Thoracic aorta (tissue), 2 donors: ENCODE results near the gene CACNA2D1. TPM values are rescaled to one million over a fixed set of nuclear protein-coding genes. Genes with fewer than 3 reads are reported as not detected.

Experiments
- ATAC-seq: fragments of 150-250 bp; one replicate; pipeline ENCODE4 v1.8.0; 2017; ENCODE audit warnings: low read depth; ENCODE audit not compliant: insufficient number of reproducible peaks, low FRiP score
- DNase-seq: peaks from one replicate; pipeline ENCODE4 v3.0.0-alpha.2; 2020; ENCODE audit warnings: low spot score
- H3K27ac ChIP-seq, 2 donors: fragments of 200-600 bp; sonication (generic); 1 replicate in 1 of 2; 2 replicates in 1 of 2; pipeline ENCODE4 v1.5.1; 2016; ENCODE audit warnings: mild to moderate bottlenecking in 2 of 2, moderate library complexity in 2 of 2
- H3K27me3 ChIP-seq: fragments of 200-600 bp; sonication (generic); replicated peaks from 2 replicates; pipeline ENCODE4 v1.6.0; 2016; ENCODE audit warnings: mild to moderate bottlenecking; ENCODE audit not compliant: insufficient read depth
- H3K36me3 ChIP-seq: fragments of 200-600 bp; sonication (generic); one replicate; pipeline ENCODE4 v1.5.1; 2016
- H3K4me1 ChIP-seq, 2 donors: fragments of 200-600 bp; sonication (generic); 1 replicate in 1 of 2; 2 replicates in 1 of 2; pipeline versions ENCODE4 v1.5.1 to v1.6.0; 2016; ENCODE audit warnings: low read depth in 2 of 2, mild to moderate bottlenecking in 1 of 2; ENCODE audit not compliant: control insufficient read depth in 1 of 2
- H3K4me3 ChIP-seq: fragments of 200-600 bp; sonication (generic); 2 replicates; pipeline ENCODE4 v1.5.1; 2016; ENCODE audit warnings: mild to moderate bottlenecking
- H3K9me3 ChIP-seq: fragments of 200-600 bp; sonication (generic); 2 replicates; pipeline ENCODE4 v1.5.1; 2016
- CTCF ChIP-seq: fragments of 200-600 bp; sonication (generic); IDR thresholded peaks from one replicate; pipeline ENCODE4 v1.5.1; 2019; ENCODE audit warnings: antibody characterized with exemption
- total RNA-seq, 2 donors: library from RNA; depleted of rRNA; stranded (reverse); fragments of >200 nt; gene quantifications; one replicate each; pipeline versions ENCODE4 v1.1.0 to v1.2.3, GENCODE V29; 2016

CACNA2D1 gene
- total RNA-seq, 2 donors from 2014 or later: 44.4 to 44.7 TPM

- Histone ChIP-seq H3K27ac (no peak overlapping the region), H3K27me3 (no peaks in the 10 kb centered on the region), H3K36me3 (no peaks in the 10 kb centered on the region), H3K4me1 (peaks cover 0 to 14% of the 10 kb centered on the region in 2 donors), H3K4me3 (no peak overlapping the region), H3K9me3 (no peaks in the 10 kb centered on the region)
- no peak for TF ChIP-seq CTCF
- DNase-seq (no peak), ATAC-seq (no peak)
These were observed 79.5 kb downstream of the CACNA2D1 start for GRCh38 chr7:82364048-82364447.

- TF ChIP-seq CTCF: no peak
- no peaks in the 10 kb centered on the region for H3K9me3 ChIP-seq
- H3K27me3 ChIP-seq: no peaks in the 10 kb centered on the region
- no peak overlapping the region for H3K27ac ChIP-seq
- ATAC-seq (no peak), DNase-seq (no peak)
- peaks cover 4 to 28% of the 10 kb centered on the region in 2 donors for H3K4me1 ChIP-seq
- H3K4me3 ChIP-seq: no peak overlapping the region
- no peaks in the 10 kb centered on the region for H3K36me3 ChIP-seq
These were observed 81.4 kb downstream of the CACNA2D1 start for GRCh38 chr7:82362129-82362706.

- peaks cover 4 to 33% of the 10 kb centered on the region in 2 donors for H3K4me1 ChIP-seq
These were observed 82.8 kb downstream of the CACNA2D1 start for GRCh38 chr7:82360591-82361368.

GRCh38 chr7:82359426-82359825, 84.2 kb downstream of the CACNA2D1 start:
- no peaks in the 10 kb centered on the region for H3K27me3 ChIP-seq
- no peak overlapping the region for H3K27ac ChIP-seq
- ATAC-seq: no peak
- no peak overlapping the region for H3K4me3 ChIP-seq
- H3K36me3 ChIP-seq: no peaks in the 10 kb centered on the region
- DNase-seq: no peak
- no peak for TF ChIP-seq CTCF
- no peaks in the 10 kb centered on the region for H3K9me3 ChIP-seq
- peaks cover 4 to 33% of the 10 kb centered on the region in 2 donors for H3K4me1 ChIP-seq

More at GRCh38 chr7:82360591-82361368, 82.8 kb downstream of the CACNA2D1 start:
- Histone ChIP-seq H3K36me3 (no peaks in the 10 kb centered on the region), H3K27me3 (no peaks in the 10 kb centered on the region), H3K9me3 (no peaks in the 10 kb centered on the region), H3K4me3 (no peak overlapping the region), H3K27ac (no peak overlapping the region)
- TF ChIP-seq CTCF: no peak
- ATAC-seq: no peak
- DNase-seq: no peak

GRCh38 chr7:82358923-82359322, 84.7 kb downstream of the CACNA2D1 start:
- Histone ChIP-seq H3K27ac (no peak overlapping the region), H3K4me1 (peaks cover 4 to 33% of the 10 kb centered on the region in 2 donors), H3K9me3 (no peaks in the 10 kb centered on the region), H3K27me3 (no peaks in the 10 kb centered on the region), H3K36me3 (no peaks in the 10 kb centered on the region), H3K4me3 (no peak overlapping the region)
- TF ChIP-seq CTCF: no peak
- DNase-seq: no peak
- no peak for ATAC-seq
